A549 (cell line): ENCODE results near the gene GAP43. TPM values are rescaled to one million over a fixed set of nuclear protein-coding genes. Genes with fewer than 3 reads are reported as not detected.

Experiments
- ATAC-seq, 2 experiments: fragments of 200-7000 bp in 1 of 2; fragments of >200 bp in 1 of 2; cut with Nextera tagmentation in 1 of 2; cut with Tn5 transposase in 1 of 2; 3 replicates each; pipeline versions ENCODE4 v1.8.0 to v1.9.1; 2018 to 2020; ENCODE audit warnings: mild to moderate bottlenecking in 1 of 2, moderate library complexity in 1 of 2
- CTCF ChIA-PET: fragments of 300-600 bp; sonication (Branson Sonifier 250); formaldehyde crosslinking; extraction: SDS; loops from one replicate; lab custom pipeline; 2021; ENCODE audit warnings: antibody characterized with exemption, inconsistent platforms; lab: Yijun Ruan, JAX
- POLR2A ChIA-PET: fragments of 350-600 bp; formaldehyde crosslinking; extraction: SDS; loops from one replicate; lab custom pipeline; 2021; ENCODE audit warnings: antibody characterized with exemption, inconsistent platforms; lab: Yijun Ruan, JAX
- DNase-seq, 2 experiments: peaks; one replicate each; pipeline versions ENCODE4 v3.0.0 to v3.0.0-alpha.2; 2011 to 2016; ENCODE audit warnings: low read depth in 1 of 2, low spot score in 1 of 2
- FAIRE-seq: peaks from 2 replicates; lab custom pipeline; 2011; peaks lifted over from hg19 to GRCh38; lab: Jason Lieb, UNC
- H3K27ac ChIP-seq, 2 experiments: fragments of >200 bp; sonication (Bioruptor Twin); formaldehyde crosslinking; 3 replicates each; pipeline ENCODE4 v1.5.1; 2016 to 2017
- H3K4me1 ChIP-seq: fragments of >200 bp; sonication (Bioruptor Twin); formaldehyde crosslinking; 3 replicates; pipeline ENCODE4 v1.6.1; 2016
- H3K4me2 ChIP-seq: fragments of >200 bp; sonication (Bioruptor Twin); formaldehyde crosslinking; 3 replicates; pipeline ENCODE4 v1.6.1; 2016
- H3K4me3 ChIP-seq: fragments of >200 bp; sonication (Bioruptor Twin); formaldehyde crosslinking; 3 replicates; pipeline ENCODE4 v1.5.1; 2016
- H3K9me3 ChIP-seq: fragments of >200 bp; sonication (Bioruptor Twin); formaldehyde crosslinking; 3 replicates; pipeline ENCODE4 v1.6.1; 2016
- CBX8 ChIP-seq: fragments of 200-600 bp; sonication (generic); IDR thresholded peaks from 2 replicates; pipeline ENCODE4 v1.6.1; 2016
- FOSB ChIP-seq: fragments of 250-450 bp; sonication (Bioruptor Pico); IDR thresholded peaks from 2 replicates; pipeline ENCODE4 v1.5.0; 2020; ENCODE audit warnings: mild to moderate bottlenecking, moderate library complexity
- HOXA7 ChIP-seq: fragments of 250-450 bp; sonication (Bioruptor Pico); IDR thresholded peaks from 2 replicates; pipeline ENCODE4 v1.5.0; 2020; ENCODE audit warnings: mild to moderate bottlenecking, moderate library complexity
- HOXB5 ChIP-seq: fragments of 250-450 bp; sonication (Bioruptor Pico); IDR thresholded peaks from 2 replicates; pipeline ENCODE4 v1.5.0; 2020; ENCODE audit warnings: mild to moderate bottlenecking, moderate library complexity
- RAD21 ChIP-seq, 2 experiments: fragments of >200 bp in 1 of 2; sonication (Bioruptor Twin) in 1 of 2; formaldehyde crosslinking in 1 of 2; IDR thresholded peaks in 1 of 2; conservative IDR thresholded peaks in 1 of 2; 2 replicates in 1 of 2; 3 replicates in 1 of 2; pipeline ENCODE4 v1.6.1; 2012 to 2018; ENCODE audit warnings: inconsistent platforms in 1 of 2
- SMC3 ChIP-seq: fragments of >200 bp; sonication (Bioruptor Twin); formaldehyde crosslinking; IDR thresholded peaks from 3 replicates; pipeline ENCODE4 v1.6.1; 2018; ENCODE audit warnings: inconsistent platforms
- ZC3H11A ChIP-seq: fragments of 450-650 bp; IDR thresholded peaks from 2 replicates; pipeline ENCODE4 v1.6.1; 2014; ENCODE audit warnings: antibody characterized with exemption, mild to moderate bottlenecking
- WGBS: methylation state at CpG from one replicate; pipeline ENCODE4 v1.1.6; 2017; ENCODE audit errors: missing lambda C conversion rate; 5-methylcytosine and 5-hydroxymethylcytosine counted together
- polyA plus RNA-seq, 4 experiments: library from polyadenylated mRNA; depleted of rRNA in 3 of 4; stranded (reverse); fragments of >200 nt; fragmentation: RNase III in 1 of 4; extraction: RNeasy Plus Mini Kit Qiagen cat#74134 plus additional on column Dnase treatment in 1 of 4; gene quantifications; 2 replicates in 3 of 4; 3 replicates in 1 of 4; pipeline ENCODE4 v1.2.3, GENCODE V29; 2011 to 2017
- TF ChIP-seq, protein P1 (sequence below): fragments of >200 bp; sonication (Bioruptor Twin); formaldehyde crosslinking; IDR thresholded peaks from 3 replicates; pipeline ENCODE4 v1.5.1; 2016
- TF ChIP-seq, protein P2 (sequence below): fragments of 250-450 bp; sonication (Bioruptor Pico); IDR thresholded peaks from 2 replicates; pipeline ENCODE4 v1.5.0; 2021; ENCODE audit warnings: mild to moderate bottlenecking, moderate library complexity, borderline replicate concordance
- TF ChIP-seq, protein P3 (sequence below): IDR thresholded peaks from 2 replicates; pipeline ENCODE4 v1.6.1; 2012
- TF ChIP-seq, protein P4 (sequence below): fragments of 450-650 bp; IDR thresholded peaks from 2 replicates; pipeline ENCODE4 v1.6.1; 2014; ENCODE audit warnings: antibody characterized with exemption

GAP43 gene
- polyA plus RNA-seq, 2 of the 4 experiments (the other 2 are of a cell fraction): not detected

DNA sequence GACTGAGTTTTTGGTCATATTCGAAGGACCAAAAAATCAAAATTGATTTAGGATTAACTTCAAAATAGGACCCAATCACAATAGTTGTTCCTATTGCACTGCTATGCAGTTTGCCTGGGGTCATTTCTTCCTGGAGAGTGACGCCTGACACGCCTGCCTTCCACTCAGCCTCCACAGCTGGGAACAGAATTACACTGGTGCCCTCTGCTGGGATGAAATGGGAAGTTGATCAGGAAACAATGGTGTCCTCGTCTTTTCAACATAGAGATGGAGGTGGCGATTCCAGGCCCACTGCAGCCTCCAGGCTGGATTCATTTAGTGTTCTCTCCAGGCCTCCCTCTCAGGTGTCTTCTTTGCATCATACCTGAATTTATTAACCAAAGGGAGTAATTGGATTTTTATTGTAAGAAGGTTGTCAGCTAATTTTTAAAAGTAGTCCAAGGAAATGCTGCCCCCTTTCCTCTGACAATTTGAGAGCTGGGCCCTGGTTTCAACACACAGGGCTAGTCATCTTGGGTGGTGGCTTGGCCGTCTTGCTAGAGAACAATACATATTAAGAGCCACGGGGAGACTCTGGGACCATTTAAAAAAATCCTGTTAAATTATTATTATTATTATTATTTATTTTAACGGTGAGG is 69.7 kb downstream of the GAP43 start:
- no peaks in the 10 kb centered on the region for H3K9me3 ChIP-seq
- 13% methylated on average over 8 of the region's 8 CpGs for WGBS
- FAIRE-seq (no peak), DNase-seq (peak; percentile 65 to 77), ATAC-seq (peak; percentile 99 to 100)
- peaks cover 15% of the 10 kb centered on the region; the same call in 2 of the 3 replicates for H3K4me1 ChIP-seq
- ChIA-PET CTCF (interaction anchor here (0.5 to 2.5 kb wide), 32 partner anchors 9 to 1540 kb away, joined by 3 to 39 read pairs (median 3); no protein-coding TSS in a partner anchor), POLR2A (interaction anchor here (1.3 to 2.4 kb wide), 2 partner anchors 91 to 475 kb away, joined by 3 to 10 read pairs; no protein-coding TSS in a partner anchor)
- H3K4me2 ChIP-seq: peak overlapping the region; percentile 55
- H3K4me3 ChIP-seq: no peak overlapping the region
- TF ChIP-seq, protein P1, sequence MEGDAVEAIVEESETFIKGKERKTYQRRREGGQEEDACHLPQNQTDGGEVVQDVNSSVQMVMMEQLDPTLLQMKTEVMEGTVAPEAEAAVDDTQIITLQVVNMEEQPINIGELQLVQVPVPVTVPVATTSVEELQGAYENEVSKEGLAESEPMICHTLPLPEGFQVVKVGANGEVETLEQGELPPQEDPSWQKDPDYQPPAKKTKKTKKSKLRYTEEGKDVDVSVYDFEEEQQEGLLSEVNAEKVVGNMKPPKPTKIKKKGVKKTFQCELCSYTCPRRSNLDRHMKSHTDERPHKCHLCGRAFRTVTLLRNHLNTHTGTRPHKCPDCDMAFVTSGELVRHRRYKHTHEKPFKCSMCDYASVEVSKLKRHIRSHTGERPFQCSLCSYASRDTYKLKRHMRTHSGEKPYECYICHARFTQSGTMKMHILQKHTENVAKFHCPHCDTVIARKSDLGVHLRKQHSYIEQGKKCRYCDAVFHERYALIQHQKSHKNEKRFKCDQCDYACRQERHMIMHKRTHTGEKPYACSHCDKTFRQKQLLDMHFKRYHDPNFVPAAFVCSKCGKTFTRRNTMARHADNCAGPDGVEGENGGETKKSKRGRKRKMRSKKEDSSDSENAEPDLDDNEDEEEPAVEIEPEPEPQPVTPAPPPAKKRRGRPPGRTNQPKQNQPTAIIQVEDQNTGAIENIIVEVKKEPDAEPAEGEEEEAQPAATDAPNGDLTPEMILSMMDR: peak; percentile 92
- TF ChIP-seq, protein P2, sequence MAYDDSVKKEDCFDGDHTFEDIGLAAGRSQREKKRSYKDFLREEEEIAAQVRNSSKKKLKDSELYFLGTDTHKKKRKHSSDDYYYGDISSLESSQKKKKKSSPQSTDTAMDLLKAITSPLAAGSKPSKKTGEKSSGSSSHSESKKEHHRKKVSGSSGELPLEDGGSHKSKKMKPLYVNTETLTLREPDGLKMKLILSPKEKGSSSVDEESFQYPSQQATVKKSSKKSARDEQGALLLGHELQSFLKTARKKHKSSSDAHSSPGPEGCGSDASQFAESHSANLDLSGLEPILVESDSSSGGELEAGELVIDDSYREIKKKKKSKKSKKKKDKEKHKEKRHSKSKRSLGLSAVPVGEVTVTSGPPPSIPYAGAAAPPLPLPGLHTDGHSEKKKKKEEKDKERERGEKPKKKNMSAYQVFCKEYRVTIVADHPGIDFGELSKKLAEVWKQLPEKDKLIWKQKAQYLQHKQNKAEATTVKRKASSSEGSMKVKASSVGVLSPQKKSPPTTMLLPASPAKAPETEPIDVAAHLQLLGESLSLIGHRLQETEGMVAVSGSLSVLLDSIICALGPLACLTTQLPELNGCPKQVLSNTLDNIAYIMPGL (CRISPR knock-in tag): no peak
- TF ChIP-seq SMC3: peak; percentile 96
- peak; percentile 97 to 98 for TF ChIP-seq RAD21 (conservative IDR thresholded peaks at IDR 0.05 in 1 of 2, IDR thresholded peaks at IDR 0.05 in 1 of 2)
- peak overlapping the region; percentile 30 to 42; a peak in 2 of 6 replicates for H3K27ac ChIP-seq

DNA sequence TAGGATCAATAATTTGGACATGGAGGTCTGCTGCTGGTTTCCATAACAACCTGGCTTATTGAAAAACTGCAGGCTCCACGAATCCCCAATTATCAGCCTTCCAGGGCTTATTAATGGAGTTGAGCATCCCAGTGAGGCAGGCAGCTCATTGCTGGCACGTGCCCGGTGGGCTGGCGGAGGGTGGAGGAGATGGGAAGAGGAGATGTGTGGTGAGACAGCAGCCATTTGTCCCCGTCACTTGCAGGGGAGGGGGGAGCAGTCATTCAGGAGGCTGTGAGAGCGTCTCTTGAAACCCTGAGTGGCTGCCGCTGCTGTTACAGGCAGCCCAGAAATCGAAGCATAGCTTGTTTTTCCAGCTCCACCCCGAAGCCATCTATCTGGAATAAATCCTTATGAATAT is 70.6 kb downstream of the GAP43 start:
- DNase-seq: no peak
- ChIA-PET CTCF (interaction anchor here (1.0 to 2.5 kb wide), 15 partner anchors 11 to 1541 kb away, joined by 3 to 39 read pairs (median 4); no protein-coding TSS in a partner anchor), POLR2A (interaction anchor here (2.4 kb wide), 1 partner anchor 90 kb away, joined by 10 read pairs; no protein-coding TSS in a partner anchor)
- Histone ChIP-seq H3K4me2 (no peak overlapping the region), H3K4me3 (no peak overlapping the region), H3K9me3 (no peaks in the 10 kb centered on the region), H3K4me1 (peaks cover 15% of the 10 kb centered on the region; the same call in 2 of the 3 replicates), H3K27ac (no peak overlapping the region)
- no peak for ATAC-seq
- no peak for FAIRE-seq
- WGBS: 73% methylated on average over 9 of the region's 9 CpGs
- TF ChIP-seq ZC3H11A: no peak
- TF ChIP-seq, protein P3, sequence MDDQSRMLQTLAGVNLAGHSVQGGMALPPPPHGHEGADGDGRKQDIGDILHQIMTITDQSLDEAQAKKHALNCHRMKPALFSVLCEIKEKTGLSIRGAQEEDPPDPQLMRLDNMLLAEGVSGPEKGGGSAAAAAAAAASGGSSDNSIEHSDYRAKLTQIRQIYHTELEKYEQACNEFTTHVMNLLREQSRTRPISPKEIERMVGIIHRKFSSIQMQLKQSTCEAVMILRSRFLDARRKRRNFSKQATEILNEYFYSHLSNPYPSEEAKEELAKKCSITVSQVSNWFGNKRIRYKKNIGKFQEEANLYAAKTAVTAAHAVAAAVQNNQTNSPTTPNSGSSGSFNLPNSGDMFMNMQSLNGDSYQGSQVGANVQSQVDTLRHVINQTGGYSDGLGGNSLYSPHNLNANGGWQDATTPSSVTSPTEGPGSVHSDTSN: no peak
- no peak for TF ChIP-seq HOXA7
- no peak for TF ChIP-seq HOXB5 (CRISPR knock-in tag)
- TF ChIP-seq, protein P1: no peak
- no peak for TF ChIP-seq CBX8

DNA sequence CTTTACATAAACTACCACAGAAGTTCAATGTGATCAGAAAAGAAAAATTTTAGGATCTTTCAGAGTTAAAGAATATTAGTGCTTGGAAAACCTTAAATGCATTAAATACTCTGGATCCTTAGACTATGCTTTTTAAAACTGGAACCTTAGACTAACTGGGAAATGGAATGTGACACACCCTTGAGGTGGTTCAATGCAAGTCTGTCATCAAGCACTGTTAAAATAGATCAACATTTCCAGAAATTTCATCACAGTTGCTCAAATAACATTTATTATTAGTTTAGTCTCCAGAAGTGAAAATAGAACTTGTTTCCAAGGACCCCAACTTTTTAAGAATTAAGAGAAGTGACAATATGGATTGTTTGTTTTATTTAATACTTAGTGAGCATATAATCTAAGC is 71.8 kb downstream of the GAP43 start:
- CTCF ChIA-PET: interaction anchor here (0.9 kb wide), 1 partner anchor 120 kb away, joined by 4 read pairs; no protein-coding TSS in a partner anchor
- Histone ChIP-seq H3K9me3 (no peaks in the 10 kb centered on the region), H3K4me3 (no peak overlapping the region), H3K27ac (no peak overlapping the region; a peak in 1 of 6 replicates), H3K4me2 (peak overlapping the region; percentile 20; the same call in 1 of the 3 replicates), H3K4me1 (peaks cover 15% of the 10 kb centered on the region; the same call in 2 of the 3 replicates)
- ATAC-seq: no peak
- POLR2A ChIA-PET: no interaction called here
- no peak for DNase-seq
- FAIRE-seq: no peak
- no peak for TF ChIP-seq FOSB
- TF ChIP-seq, protein P4, sequence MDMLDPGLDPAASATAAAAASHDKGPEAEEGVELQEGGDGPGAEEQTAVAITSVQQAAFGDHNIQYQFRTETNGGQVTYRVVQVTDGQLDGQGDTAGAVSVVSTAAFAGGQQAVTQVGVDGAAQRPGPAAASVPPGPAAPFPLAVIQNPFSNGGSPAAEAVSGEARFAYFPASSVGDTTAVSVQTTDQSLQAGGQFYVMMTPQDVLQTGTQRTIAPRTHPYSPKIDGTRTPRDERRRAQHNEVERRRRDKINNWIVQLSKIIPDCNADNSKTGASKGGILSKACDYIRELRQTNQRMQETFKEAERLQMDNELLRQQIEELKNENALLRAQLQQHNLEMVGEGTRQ: no peak
